HG02870 (cell line): ENCODE results near the gene KCNQ1.

Source experiments
- ATAC-seq: cut with Tn5 transposase; IDR thresholded peaks from one replicate; pipeline ENCODE4 v1.9.1; 2021; ENCODE audit warnings: mild to moderate bottlenecking, moderate library complexity; ENCODE audit not compliant: unreplicated experiment

The KCNQ1 gene

GRCh38 chr11:2706321-2706720 is 261.5 kb downstream of the KCNQ1 start:
- ATAC-seq = no peak

- ATAC-seq = no peak
These were observed 262.9 kb downstream of the KCNQ1 start for GRCh38 chr11:2707736-2708135.

- no peak for ATAC-seq
These were observed 263.4 kb downstream of the KCNQ1 start for GRCh38 chr11:2708151-2708581.

- ATAC-seq = no peak
These were observed 264.0 kb downstream of the KCNQ1 start for GRCh38 chr11:2708757-2709281.

GRCh38 chr11:2709429-2709828 is 264.6 kb downstream of the KCNQ1 start:
- ATAC-seq = no peak

- no peak for ATAC-seq
These were observed 266.4 kb downstream of the KCNQ1 start for GRCh38 chr11:2711161-2711560.

GRCh38 chr11:2713094-2713493 is 268.3 kb downstream of the KCNQ1 start:
- ATAC-seq = no peak

- ATAC-seq = no peak
These were observed 269.1 kb downstream of the KCNQ1 start for GRCh38 chr11:2713661-2714462.

GRCh38 chr11:2714463-2714800 is 269.6 kb downstream of the KCNQ1 start:
- ATAC-seq = no peak

GRCh38 chr11:2714871-2715270 is 270.1 kb downstream of the KCNQ1 start:
- no peak for ATAC-seq

- ATAC-seq = no peak
These were observed 271.0 kb downstream of the KCNQ1 start for GRCh38 chr11:2715716-2716350.

GRCh38 chr11:2716376-2717095 is 271.7 kb downstream of the KCNQ1 start:
- no peak for ATAC-seq

- no peak for ATAC-seq
These were observed 272.9 kb downstream of the KCNQ1 start for GRCh38 chr11:2717561-2718325.

- ATAC-seq = no peak
These were observed 274.1 kb downstream of the KCNQ1 start for GRCh38 chr11:2718817-2719438.

GRCh38 chr11:2719831-2720590 is 275.2 kb downstream of the KCNQ1 start:
- ATAC-seq = no peak

GRCh38 chr11:2721210-2721916 is 276.6 kb downstream of the KCNQ1 start:
- ATAC-seq = no peak

GRCh38 chr11:2722955-2723354 is 278.1 kb downstream of the KCNQ1 start:
- ATAC-seq = no peak

- no peak for ATAC-seq
These were observed 279.3 kb downstream of the KCNQ1 start for GRCh38 chr11:2724104-2724503.
